Fibroblast of mammary gland (primary cell): ENCODE results near the gene DIAPH1.

Experiments
- DNase-seq: peaks from one replicate; pipeline ENCODE4 v3.0.0-alpha.2; 2010; ENCODE audit warnings: low read depth
- H3K4me3 ChIP-seq: 2 replicates; pipeline ENCODE4 v1.5.1; 2011; ENCODE audit warnings: low read depth, mild to moderate bottlenecking, low read length, moderate library complexity; ENCODE audit not compliant: control insufficient read depth
- TF ChIP-seq, protein P1 (sequence below): conservative IDR thresholded peaks from 2 replicates; pipeline ENCODE4 v1.5.1; 2011; ENCODE audit warnings: low read depth, low read length, inconsistent platforms; ENCODE audit not compliant: control insufficient read depth, insufficient read depth

The DIAPH1 gene

DNA sequence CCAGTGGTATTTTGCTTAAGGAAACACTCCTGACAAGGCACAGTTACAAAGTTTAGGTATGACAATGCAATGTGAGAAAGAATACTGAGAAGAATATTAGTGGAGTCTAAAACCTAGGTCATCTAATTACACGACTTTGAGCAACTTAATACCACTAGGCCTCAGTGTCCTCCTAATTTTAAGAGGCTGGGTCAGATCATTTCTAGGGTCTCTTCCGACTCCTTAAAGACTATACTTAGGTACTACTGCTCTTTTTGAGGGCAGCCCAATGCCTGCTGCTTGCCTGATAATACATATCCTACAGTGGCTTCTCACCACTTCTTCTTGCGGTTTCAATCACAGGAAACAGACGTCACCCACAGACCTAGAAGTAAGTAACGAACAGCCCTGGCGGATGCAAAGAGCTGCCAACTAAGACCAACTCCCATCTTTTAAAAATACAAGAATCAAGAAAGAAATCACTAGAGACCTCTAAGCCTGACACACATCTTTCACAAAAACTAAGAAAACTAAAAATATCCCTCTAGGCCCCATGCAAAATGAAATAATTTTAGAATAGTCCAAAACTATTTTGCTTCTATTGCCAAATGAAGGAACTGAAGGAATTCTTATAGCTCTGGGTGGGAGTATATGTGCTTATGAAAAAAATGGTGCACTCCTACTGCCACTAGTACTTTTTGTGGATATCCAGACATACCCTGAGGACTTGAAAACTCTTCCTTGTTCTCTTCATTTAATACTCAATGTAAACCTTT lies 13.1 kb downstream of the DIAPH1 start:
- peak; percentile 68 for DNase-seq
- H3K4me3 ChIP-seq, result no peak overlapping the region
- TF ChIP-seq, protein P1, sequence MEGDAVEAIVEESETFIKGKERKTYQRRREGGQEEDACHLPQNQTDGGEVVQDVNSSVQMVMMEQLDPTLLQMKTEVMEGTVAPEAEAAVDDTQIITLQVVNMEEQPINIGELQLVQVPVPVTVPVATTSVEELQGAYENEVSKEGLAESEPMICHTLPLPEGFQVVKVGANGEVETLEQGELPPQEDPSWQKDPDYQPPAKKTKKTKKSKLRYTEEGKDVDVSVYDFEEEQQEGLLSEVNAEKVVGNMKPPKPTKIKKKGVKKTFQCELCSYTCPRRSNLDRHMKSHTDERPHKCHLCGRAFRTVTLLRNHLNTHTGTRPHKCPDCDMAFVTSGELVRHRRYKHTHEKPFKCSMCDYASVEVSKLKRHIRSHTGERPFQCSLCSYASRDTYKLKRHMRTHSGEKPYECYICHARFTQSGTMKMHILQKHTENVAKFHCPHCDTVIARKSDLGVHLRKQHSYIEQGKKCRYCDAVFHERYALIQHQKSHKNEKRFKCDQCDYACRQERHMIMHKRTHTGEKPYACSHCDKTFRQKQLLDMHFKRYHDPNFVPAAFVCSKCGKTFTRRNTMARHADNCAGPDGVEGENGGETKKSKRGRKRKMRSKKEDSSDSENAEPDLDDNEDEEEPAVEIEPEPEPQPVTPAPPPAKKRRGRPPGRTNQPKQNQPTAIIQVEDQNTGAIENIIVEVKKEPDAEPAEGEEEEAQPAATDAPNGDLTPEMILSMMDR, result no peak

DNA sequence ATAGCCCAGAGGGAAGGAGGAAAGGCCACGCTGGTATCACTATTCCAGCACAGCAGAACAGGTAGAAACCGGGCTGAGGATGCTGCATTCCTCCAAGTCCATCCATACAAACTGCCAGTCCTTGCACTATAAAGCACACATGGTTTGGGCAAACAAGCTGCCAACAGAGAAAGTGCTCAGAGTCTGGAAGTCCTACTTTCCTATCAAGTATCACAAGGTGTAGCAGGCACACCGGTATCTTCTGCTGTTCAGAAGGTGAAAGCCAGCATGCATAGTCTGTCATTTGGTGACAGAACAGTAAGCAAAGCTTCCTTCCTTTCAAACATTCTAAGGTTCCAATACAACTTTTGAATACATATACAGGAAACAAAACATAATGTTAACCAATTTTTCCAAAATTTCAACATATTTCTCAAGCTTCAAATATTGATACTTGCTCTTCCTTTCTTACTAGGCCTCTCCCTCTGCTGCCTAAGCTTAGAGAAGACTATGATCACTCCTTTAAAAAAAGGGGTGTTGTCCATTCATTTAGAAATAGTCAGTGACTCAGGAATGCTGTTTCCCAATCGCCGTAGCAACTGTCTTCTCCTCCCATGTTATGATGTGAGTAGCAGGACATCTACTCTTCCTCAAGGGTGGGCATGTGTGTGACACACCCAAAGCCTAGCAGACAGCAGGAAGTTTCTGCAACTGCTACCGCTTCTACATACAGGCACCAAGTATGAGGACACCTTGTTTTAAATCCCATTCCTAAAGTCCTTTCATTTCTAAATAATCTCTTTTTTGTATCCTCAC lies 14.7 kb downstream of the DIAPH1 start:
- peak; percentile 97 for DNase-seq
- TF ChIP-seq, protein P1, result no peak
- no peak overlapping the region for H3K4me3 ChIP-seq

DNA sequence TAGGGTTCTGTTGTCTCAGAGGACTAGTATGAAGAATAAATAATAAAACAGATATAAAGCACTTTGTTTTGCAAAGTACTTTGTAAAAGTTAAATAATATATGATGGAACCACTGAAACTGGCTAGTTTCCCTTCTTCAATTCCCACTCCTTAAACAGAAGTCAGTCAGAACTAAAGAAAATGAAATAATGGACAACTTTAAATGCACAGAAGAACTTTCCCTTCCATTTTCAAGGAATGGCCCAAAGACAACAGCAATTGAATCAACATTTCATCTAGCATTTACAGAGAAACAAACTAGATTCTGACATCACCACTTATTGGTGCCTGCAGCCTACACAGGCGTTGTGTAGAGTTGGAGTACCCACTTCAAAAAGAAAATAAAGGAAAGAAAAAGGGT lies 16.2 kb downstream of the DIAPH1 start:
- DNase-seq, result no peak
- no peak overlapping the region for H3K4me3 ChIP-seq
- TF ChIP-seq, protein P1, result no peak

DNA sequence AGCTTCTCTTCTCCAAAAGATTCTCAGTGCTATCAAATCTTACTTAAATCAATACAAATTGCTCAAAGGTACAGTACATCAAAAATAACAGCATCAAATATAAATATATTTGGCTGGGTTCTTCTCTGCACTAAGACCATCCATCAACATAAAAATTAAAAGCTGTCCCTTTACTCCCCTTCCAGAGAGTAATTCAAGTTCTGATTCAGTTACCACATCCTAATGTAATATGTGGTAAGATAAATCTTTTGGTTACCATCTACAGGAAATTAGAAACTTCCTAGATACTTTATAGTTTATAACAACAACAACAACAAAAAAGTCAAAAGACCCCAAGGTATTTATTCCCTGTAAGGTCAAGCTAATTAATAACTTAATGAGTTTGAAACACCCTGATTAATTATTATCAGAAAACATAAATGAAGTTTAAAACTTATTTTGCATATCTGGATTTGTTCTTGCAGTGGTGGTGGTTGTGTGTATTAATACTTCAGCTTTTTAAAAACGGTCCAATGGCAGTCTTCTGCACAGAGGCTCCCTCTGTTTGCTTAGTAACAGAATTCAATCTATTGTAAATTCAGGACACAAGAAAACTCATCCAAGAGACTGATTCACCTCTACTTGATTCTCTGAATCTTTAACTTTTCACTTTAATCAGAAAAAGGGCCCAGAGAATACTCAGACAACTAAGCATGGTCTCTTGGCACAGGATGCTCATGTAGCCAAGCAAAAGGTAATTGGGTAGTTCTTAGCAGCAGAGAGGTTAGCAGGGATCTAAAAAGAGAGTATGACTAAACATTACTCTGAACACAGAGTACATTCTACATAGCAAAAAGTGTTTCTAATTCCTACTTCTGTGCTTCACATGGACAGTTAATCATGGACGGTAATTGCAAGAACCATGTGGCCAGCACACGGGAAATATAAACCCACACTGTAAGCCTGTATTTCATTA lies 20.1 kb downstream of the DIAPH1 start:
- TF ChIP-seq, protein P1, result no peak
- DNase-seq, result peak; percentile 84
- H3K4me3 ChIP-seq, result no peak overlapping the region

DNA sequence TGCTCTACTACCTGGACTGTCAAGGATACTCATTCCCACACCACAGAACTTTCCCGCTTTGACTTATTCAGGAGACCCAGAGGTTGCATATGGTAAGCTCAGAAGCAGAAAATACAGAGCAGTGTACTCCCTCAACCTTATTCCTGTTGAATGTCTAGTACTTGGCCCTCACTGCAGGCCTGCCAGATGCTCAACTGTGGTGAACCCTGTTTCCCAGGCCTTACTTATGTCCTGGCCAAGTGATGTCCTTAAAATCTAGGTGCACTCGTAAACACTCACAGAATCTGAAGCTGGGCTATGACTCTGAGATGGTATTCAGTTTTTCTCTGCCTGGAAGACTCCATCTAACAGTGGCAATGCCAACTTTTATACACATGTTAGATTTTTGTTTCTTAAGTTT lies 21.0 kb downstream of the DIAPH1 start:
- TF ChIP-seq, protein P1, result no peak
- no peak for DNase-seq
- no peak overlapping the region for H3K4me3 ChIP-seq

DNA sequence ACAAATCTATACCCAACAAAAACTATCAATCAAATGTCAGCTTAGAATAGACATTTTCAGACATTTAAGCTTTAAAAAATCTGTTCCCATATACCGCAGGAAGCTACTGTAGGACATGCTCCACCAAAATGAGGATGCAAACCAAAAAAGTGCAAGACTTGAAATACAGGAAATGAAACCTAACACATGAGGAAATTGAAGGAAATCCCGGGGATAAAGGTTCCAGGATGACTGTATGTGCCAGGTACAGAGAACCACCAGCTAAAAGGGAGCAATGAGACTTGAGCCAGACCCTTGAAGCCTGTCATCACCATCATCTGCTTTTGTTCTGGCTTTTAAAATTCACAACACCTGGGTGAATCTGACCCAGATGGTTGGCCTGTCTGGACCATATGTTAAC lies 21.4 kb downstream of the DIAPH1 start:
- H3K4me3 ChIP-seq, result no peak overlapping the region
- DNase-seq, result no peak
- TF ChIP-seq, protein P1, result no peak
